Thyroid gland (tissue), 4 donors: ENCODE data around the gene NDUFS7. TPM values are rescaled to one million over a fixed set of nuclear protein-coding genes. Genes with fewer than 3 reads are reported as not detected.

Experiments used
- DNase-seq, 2 donors: peaks; one replicate each; pipeline ENCODE4 v3.0.0-alpha.2; 2019
- H3K27ac ChIP-seq, 3 donors: fragments of 200-600 bp; sonication (generic); 1 replicate in 2 of 3; 2 replicates in 1 of 3; pipeline ENCODE4 v1.5.1; 2016 to 2019; ENCODE audit warnings: mild to moderate bottlenecking in 1 of 3, moderate library complexity in 1 of 3
- H3K27me3 ChIP-seq: fragments of 200-600 bp; sonication (generic); one replicate; pipeline ENCODE4 v1.5.1; 2019
- H3K36me3 ChIP-seq, 2 donors: fragments of 200-600 bp; sonication (generic); one replicate each; pipeline ENCODE4 v1.5.1; 2016 to 2019
- H3K4me1 ChIP-seq, 2 donors: fragments of 200-600 bp; sonication (generic); one replicate each; pipeline ENCODE4 v1.5.1; 2017 to 2019
- H3K4me3 ChIP-seq, 3 donors: fragments of 200-600 bp; sonication (generic); replicated peaks in 1 of 3; 1 replicate in 2 of 3; 2 replicates in 1 of 3; pipeline ENCODE4 v1.5.1; 2016; ENCODE audit warnings: mild to moderate bottlenecking in 1 of 3
- H3K9me3 ChIP-seq: fragments of 200-600 bp; sonication (generic); one replicate; pipeline ENCODE4 v1.5.1; 2017
- POLR2A ChIP-seq, 2 donors: fragments of 450-650 bp; IDR thresholded peaks; one replicate each; pipeline ENCODE4 v1.6.1; 2017; ENCODE audit warnings: antibody characterized with exemption in 2 of 2, mild to moderate bottlenecking in 2 of 2, moderate library complexity in 1 of 2
- WGBS, 2 donors: methylation state at CpG; one replicate each; pipeline ENCODE4 v1.1.5; 2017; 5-methylcytosine and 5-hydroxymethylcytosine counted together
- intact Hi-C: fragments of 100-400 bp; cut with DNase I; formaldehyde crosslinking; loops from one replicate; pipeline ENCODE4 v1.15.1; 2023
- total RNA-seq, 4 donors: library from RNA; depleted of rRNA; stranded (reverse); fragments of >200 nt; gene quantifications; one replicate each; pipeline ENCODE4 v1.2.3, GENCODE V29; 2016
- TF ChIP-seq, protein P1 (sequence below), 6 experiments: fragments of 200-600 bp in 3 of 6; fragments of 450-650 bp in 3 of 6; sonication (generic) in 3 of 6; IDR thresholded peaks; one replicate each; pipeline ENCODE4 v1.5.1; 2016 to 2019; ENCODE audit warnings: antibody characterized with exemption in 6 of 6, mild to moderate bottlenecking in 2 of 6, inconsistent platforms in 1 of 6, moderate library complexity in 1 of 6

NDUFS7 gene
- total RNA-seq, 4 donors from 2014 or later, result 75.2 to 185 (median 108) TPM

DNA sequence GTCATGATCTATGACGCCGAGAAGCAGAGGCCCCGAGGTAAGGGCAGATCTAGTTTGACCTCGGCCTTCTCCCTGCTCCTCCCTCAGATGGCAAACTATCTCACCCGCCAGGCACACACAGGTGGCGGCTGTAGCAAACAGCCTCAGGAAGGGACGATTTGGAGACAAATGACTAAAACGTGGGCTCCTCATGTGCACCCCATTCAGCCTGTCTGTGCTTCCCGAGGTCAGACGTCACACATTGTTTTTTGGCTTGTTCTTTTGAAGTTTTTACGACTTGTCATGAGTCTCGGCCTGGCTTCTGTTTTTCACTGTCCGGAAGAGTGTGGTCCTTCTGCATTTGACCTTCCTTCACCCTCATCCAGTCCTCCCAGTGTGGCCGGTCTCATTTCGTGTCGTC lies 38.7 kb downstream of the NDUFS7 start:
- WGBS, 2 donors, result 84 to 91% methylated on average over 16 of the region's 16 CpGs
- Histone ChIP-seq H3K4me3 (no peak overlapping the region), H3K27me3 (no peaks in the 10 kb centered on the region), H3K36me3 (peaks cover 58% of the 10 kb centered on the region in 2 donors), H3K9me3 (no peaks in the 10 kb centered on the region), H3K4me1 (peaks cover under 1 to 3% of the 10 kb centered on the region in 2 donors), H3K27ac (no peak overlapping the region)
- intact Hi-C loops, result no loop called here
- DNase-seq, result no peak
- no peak for TF ChIP-seq POLR2A (IDR thresholded peaks at IDR 0.05)
- TF ChIP-seq, protein P1, sequence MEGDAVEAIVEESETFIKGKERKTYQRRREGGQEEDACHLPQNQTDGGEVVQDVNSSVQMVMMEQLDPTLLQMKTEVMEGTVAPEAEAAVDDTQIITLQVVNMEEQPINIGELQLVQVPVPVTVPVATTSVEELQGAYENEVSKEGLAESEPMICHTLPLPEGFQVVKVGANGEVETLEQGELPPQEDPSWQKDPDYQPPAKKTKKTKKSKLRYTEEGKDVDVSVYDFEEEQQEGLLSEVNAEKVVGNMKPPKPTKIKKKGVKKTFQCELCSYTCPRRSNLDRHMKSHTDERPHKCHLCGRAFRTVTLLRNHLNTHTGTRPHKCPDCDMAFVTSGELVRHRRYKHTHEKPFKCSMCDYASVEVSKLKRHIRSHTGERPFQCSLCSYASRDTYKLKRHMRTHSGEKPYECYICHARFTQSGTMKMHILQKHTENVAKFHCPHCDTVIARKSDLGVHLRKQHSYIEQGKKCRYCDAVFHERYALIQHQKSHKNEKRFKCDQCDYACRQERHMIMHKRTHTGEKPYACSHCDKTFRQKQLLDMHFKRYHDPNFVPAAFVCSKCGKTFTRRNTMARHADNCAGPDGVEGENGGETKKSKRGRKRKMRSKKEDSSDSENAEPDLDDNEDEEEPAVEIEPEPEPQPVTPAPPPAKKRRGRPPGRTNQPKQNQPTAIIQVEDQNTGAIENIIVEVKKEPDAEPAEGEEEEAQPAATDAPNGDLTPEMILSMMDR (IDR thresholded peaks at IDR 0.05), result no peak

DNA sequence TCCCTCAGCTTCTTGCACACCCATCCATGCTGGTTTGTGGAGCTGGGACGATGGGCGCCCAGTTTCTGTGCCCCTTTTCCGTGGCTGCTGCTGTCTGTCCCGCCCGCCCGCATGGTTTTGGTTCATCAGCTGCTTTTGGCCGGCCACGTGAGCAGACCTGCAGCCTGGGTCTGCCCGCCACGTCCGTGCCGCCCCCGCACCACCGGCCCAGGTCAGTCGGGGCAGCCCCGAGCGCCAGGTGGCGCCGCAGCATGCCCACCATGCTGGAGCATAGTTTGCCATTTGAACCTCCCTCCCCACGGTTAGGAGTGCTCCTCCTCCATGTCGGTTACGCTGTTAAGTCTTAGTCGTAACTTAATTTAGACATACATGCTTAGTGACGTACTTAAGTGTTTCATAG lies 39.2 kb downstream of the NDUFS7 start:
- no peak for DNase-seq
- H3K27ac ChIP-seq, result no peak overlapping the region
- no peaks in the 10 kb centered on the region for H3K4me1 ChIP-seq
- no peak for TF ChIP-seq POLR2A (IDR thresholded peaks at IDR 0.05)
- TF ChIP-seq, protein P1 (IDR thresholded peaks at IDR 0.05), result no peak
- peaks cover 58 to 62% of the 10 kb centered on the region in 2 donors for H3K36me3 ChIP-seq
- H3K9me3 ChIP-seq, result no peaks in the 10 kb centered on the region
- H3K4me3 ChIP-seq, result no peak overlapping the region
- WGBS, 2 donors, result 93 to 97% methylated on average over 24 of the region's 24 CpGs
- intact Hi-C loops, result no loop called here
- no peaks in the 10 kb centered on the region for H3K27me3 ChIP-seq

DNA sequence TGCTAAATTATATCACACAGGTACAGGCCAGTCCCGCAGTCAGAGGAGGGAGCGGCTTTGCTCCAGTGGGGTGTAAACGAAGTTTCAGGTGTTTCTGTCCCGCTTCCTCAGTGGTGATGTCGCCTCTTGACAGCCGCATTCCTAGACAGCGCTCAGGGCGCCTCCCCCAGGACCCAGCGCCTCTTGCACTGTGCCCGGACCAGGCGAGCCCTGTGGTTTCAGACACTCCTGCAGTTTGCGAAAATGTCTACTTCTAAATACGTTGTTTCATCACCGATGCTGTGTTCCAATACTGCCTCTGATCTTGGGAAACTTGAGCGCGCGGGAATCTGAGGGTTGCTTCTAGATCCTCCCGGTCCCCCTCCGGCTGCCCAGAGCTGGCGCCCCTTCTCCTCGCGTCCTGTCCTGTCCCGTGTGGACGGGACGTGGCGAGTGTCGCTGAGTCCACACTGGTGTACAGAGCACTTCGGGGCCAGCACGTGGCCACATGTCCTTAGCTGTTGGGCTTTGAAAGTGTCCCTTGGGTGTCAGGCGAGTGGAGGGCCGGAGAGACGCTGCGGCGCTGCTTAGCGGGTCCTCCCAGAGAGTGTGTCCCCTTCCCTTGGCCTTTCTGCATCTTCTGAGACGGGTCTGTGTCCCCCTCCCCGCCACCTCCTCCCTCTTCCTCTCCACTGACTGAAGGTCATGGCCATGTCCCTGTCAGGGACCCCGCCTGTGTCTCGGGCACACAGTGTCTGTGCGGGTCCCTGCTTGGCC lies 39.9 kb downstream of the NDUFS7 start:
- TF ChIP-seq, protein P1 (IDR thresholded peaks at IDR 0.05), result no peak
- TF ChIP-seq POLR2A (IDR thresholded peaks at IDR 0.05), result no peak
- Histone ChIP-seq H3K36me3 (peaks cover 59 to 61% of the 10 kb centered on the region in 2 donors), H3K27me3 (no peaks in the 10 kb centered on the region), H3K27ac (no peak overlapping the region), H3K4me1 (no peaks in the 10 kb centered on the region), H3K4me3 (no peak overlapping the region), H3K9me3 (no peaks in the 10 kb centered on the region)
- intact Hi-C loops, result no loop called here
- DNase-seq, result no peak
- 94 to 95% methylated on average over 40 of the region's 40 CpGs for WGBS, 2 donors

- intact Hi-C loops, result no loop called here
- Histone ChIP-seq H3K27ac (no peak overlapping the region), H3K4me1 (no peaks in the 10 kb centered on the region), H3K36me3 (peaks cover 60 to 61% of the 10 kb centered on the region in 2 donors), H3K27me3 (no peaks in the 10 kb centered on the region), H3K4me3 (no peak overlapping the region), H3K9me3 (no peaks in the 10 kb centered on the region)
- WGBS, 2 donors, result 66 to 75% methylated on average over 42 of the region's 42 CpGs
- DNase-seq, result no peak
- TF ChIP-seq, protein P1 (IDR thresholded peaks at IDR 0.05), result no peak
- no peak for TF ChIP-seq POLR2A (IDR thresholded peaks at IDR 0.05)
Measured at GRCh38 chr19:1424192-1424955, 40.7 kb downstream of the NDUFS7 start.
